RWPE2 (cell line): Measurements from ENCODE around the gene TMEM43.

ENCODE experiments used
- ATAC-seq: fragments of 200-7000 bp; cut with Tn5 transposase; 3 replicates; pipeline ENCODE4 v1.9.1; 2021; ENCODE audit warnings: low read depth
- DNase-seq: peaks from one replicate; pipeline ENCODE4 v3.0.0-alpha.2; 2020; ENCODE audit warnings: low spot score
- H3K27ac ChIP-seq: fragments of 450-650 bp; 2 replicates; pipeline ENCODE4 v1.5.1; 2017; ENCODE audit warnings: mild to moderate bottlenecking; ENCODE audit not compliant: poor library complexity, severe bottlenecking
- H3K27me3 ChIP-seq: fragments of 250-450 bp; sonication (Bioruptor Pico); 2 replicates; pipeline ENCODE4 v1.5.1; 2021; ENCODE audit warnings: mild to moderate bottlenecking, moderate library complexity; ENCODE audit not compliant: insufficient read depth, poor library complexity, severe bottlenecking
- H3K36me3 ChIP-seq: fragments of 250-450 bp; sonication (Bioruptor Pico); 2 replicates; pipeline ENCODE4 v1.5.1; 2020; ENCODE audit warnings: low read depth, mild to moderate bottlenecking, moderate library complexity
- H3K4me1 ChIP-seq: fragments of 250-450 bp; sonication (Bioruptor Pico); 2 replicates; pipeline ENCODE4 v1.5.1; 2021; ENCODE audit warnings: mild to moderate bottlenecking, moderate library complexity; ENCODE audit not compliant: insufficient read depth, poor library complexity, severe bottlenecking
- H3K4me3 ChIP-seq: fragments of 250-450 bp; sonication (Bioruptor Pico); 2 replicates; pipeline ENCODE4 v1.5.1; 2021; ENCODE audit warnings: mild to moderate bottlenecking, moderate library complexity; ENCODE audit not compliant: severe bottlenecking
- H3K9me3 ChIP-seq: fragments of 250-450 bp; sonication (Bioruptor Pico); 2 replicates; pipeline ENCODE4 v1.5.1; 2021; ENCODE audit warnings: mild to moderate bottlenecking, moderate library complexity; ENCODE audit not compliant: severe bottlenecking
- CTCF ChIP-seq: fragments of 450-650 bp; IDR thresholded peaks from one replicate; pipeline ENCODE4 v1.5.1; 2017; ENCODE audit warnings: mild to moderate bottlenecking, moderate library complexity; ENCODE audit not compliant: poor library complexity, severe bottlenecking

TMEM43 gene

DNA sequence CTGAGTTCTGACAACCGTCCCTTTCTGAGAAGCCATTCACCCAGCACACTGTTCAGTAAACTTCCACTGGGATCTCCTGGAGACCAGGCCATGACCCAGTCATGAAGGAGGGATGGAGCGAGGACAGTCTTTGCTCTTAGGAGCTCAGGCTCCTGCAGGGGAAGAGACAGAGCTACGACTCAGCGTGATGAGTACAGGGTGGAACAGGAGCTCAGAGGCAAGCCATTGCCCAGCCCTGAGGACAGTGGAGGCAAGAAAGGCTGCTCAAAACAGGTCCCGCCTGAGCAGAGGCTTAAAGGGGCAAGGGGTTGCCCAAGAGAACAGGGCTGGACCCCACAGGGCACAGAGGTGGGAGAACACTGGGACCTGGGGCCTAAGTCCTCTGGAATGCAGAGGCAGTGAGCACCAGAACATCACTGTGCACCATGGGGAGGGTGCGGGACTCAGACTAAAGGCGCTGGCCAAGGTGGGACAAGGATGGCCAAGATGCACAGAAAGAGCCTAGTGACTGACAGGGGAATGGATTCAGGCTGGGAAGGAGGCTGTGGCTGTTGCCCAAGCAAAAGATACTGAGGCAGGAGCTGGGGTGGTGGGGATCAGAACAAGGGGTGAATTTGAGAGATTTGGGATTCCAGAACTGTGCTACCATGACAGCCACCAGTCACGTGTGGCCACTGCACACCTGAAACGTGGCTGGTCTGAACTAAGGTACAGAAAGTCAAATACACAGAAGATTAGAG, 25.8 kb downstream of the TMEM43 start:
- Histone ChIP-seq H3K4me3 (no peak overlapping the region), H3K36me3 (peaks cover 53% of the 10 kb centered on the region), H3K27ac (no peak overlapping the region), H3K9me3 (no peaks in the 10 kb centered on the region), H3K4me1 (no peaks in the 10 kb centered on the region), H3K27me3 (no peaks in the 10 kb centered on the region)
- ATAC-seq (0 out of 3 replicates have a peak, but pooled peaks have one; percentile 37), DNase-seq (no peak)
- no peak for TF ChIP-seq CTCF

GRCh38 chr3:14151471-14152083, 26.7 kb downstream of the TMEM43 start:
- Histone ChIP-seq H3K27me3 (no peaks in the 10 kb centered on the region), H3K36me3 (peaks cover 54% of the 10 kb centered on the region), H3K27ac (no peak overlapping the region), H3K9me3 (no peaks in the 10 kb centered on the region), H3K4me3 (no peak overlapping the region), H3K4me1 (peaks cover 6% of the 10 kb centered on the region)
- ATAC-seq: no peak
- TF ChIP-seq CTCF: no peak
- DNase-seq: no peak

GRCh38 chr3:14152233-14152962, 27.5 kb downstream of the TMEM43 start:
- H3K9me3 ChIP-seq: no peaks in the 10 kb centered on the region
- peak; percentile 14 for TF ChIP-seq CTCF
- no peak for ATAC-seq
- no peaks in the 10 kb centered on the region for H3K27me3 ChIP-seq
- peaks cover 54% of the 10 kb centered on the region for H3K36me3 ChIP-seq
- DNase-seq: no peak
- no peak overlapping the region for H3K27ac ChIP-seq
- no peak overlapping the region for H3K4me3 ChIP-seq
- H3K4me1 ChIP-seq: peaks cover 14% of the 10 kb centered on the region

DNA sequence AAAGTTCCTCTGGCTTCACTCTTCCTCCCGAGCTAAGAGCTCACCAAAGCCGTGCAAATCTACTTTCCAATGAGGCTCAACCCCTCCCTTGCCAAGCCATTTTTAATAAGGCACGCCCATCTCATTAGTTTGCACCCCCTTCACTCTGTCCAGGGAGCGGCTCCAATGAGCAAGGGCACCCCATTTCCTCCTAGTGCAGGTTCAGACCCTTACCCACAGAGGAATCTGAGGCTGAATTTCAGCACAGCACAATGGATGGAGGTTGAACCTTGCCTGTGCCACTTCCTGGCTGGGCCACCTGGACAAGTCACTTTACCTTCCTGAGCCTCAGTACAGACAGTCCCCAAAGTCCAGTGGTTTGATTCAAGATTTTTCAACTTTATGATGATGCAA, 28.1 kb downstream of the TMEM43 start:
- H3K9me3 ChIP-seq: no peaks in the 10 kb centered on the region
- H3K27ac ChIP-seq: no peak overlapping the region
- DNase-seq (no peak), ATAC-seq (no peak)
- peaks cover 17% of the 10 kb centered on the region for H3K4me1 ChIP-seq
- no peak for TF ChIP-seq CTCF
- no peak overlapping the region for H3K4me3 ChIP-seq
- no peaks in the 10 kb centered on the region for H3K27me3 ChIP-seq
- peaks cover 59% of the 10 kb centered on the region for H3K36me3 ChIP-seq
